Vagina (tissue), 2 donors: ENCODE measurements around the gene TNFSF8. TPM values are rescaled to one million over a fixed set of nuclear protein-coding genes. Genes with fewer than 3 reads are reported as not detected.

Experiments
- DNase-seq, 2 donors: peaks; one replicate each; pipeline ENCODE4 v3.0.0-alpha.2; 2017; ENCODE audit errors: extremely low spot score in 2 of 2
- H3K27ac ChIP-seq: fragments of 200-600 bp; sonication (generic); one replicate; pipeline ENCODE4 v1.5.1; 2019
- H3K27me3 ChIP-seq: fragments of 200-600 bp; sonication (generic); one replicate; pipeline ENCODE4 v1.5.1; 2019
- H3K36me3 ChIP-seq, 2 donors: fragments of 200-600 bp; sonication (generic); one replicate each; pipeline ENCODE4 v1.5.1; 2017 to 2019
- H3K4me1 ChIP-seq: fragments of 200-600 bp; sonication (generic); one replicate; pipeline ENCODE4 v1.5.1; 2019
- H3K4me3 ChIP-seq, 2 donors: fragments of 200-600 bp; sonication (generic); 1 replicate in 1 of 2; 2 replicates in 1 of 2; pipeline ENCODE4 v1.5.1; 2016 to 2019
- H3K9me3 ChIP-seq: fragments of 200-600 bp; sonication (generic); one replicate; pipeline ENCODE4 v1.5.1; 2019
- POLR2A ChIP-seq, 2 donors: fragments of 450-650 bp; IDR thresholded peaks; one replicate each; pipeline ENCODE4 v1.6.1; 2017; ENCODE audit warnings: antibody characterized with exemption in 2 of 2, mild to moderate bottlenecking in 2 of 2, moderate library complexity in 2 of 2
- POLR2AphosphoS5 ChIP-seq, 2 donors: sonication (generic); formaldehyde crosslinking; IDR thresholded peaks; one replicate each; pipeline ENCODE4 v1.9.0; 2017; ENCODE audit warnings: antibody characterized with exemption in 2 of 2, mild to moderate bottlenecking in 2 of 2, low read depth in 1 of 2; ENCODE audit not compliant: insufficient read depth in 1 of 2
- intact Hi-C: fragments of 100-400 bp; cut with DNase I; formaldehyde crosslinking; loops from one replicate; pipeline ENCODE4 v1.15.1; 2023
- total RNA-seq: library from RNA; depleted of rRNA; stranded (reverse); fragments of >200 nt; gene quantifications from one replicate; pipeline ENCODE4 v1.2.3, GENCODE V29; 2016
- TF ChIP-seq, protein P1 (sequence below), 3 experiments: fragments of 450-650 bp in 2 of 3; fragments of 200-600 bp in 1 of 3; sonication (generic) in 1 of 3; IDR thresholded peaks; one replicate each; pipeline ENCODE4 v1.5.1; 2017 to 2019; ENCODE audit warnings: antibody characterized with exemption in 3 of 3, mild to moderate bottlenecking in 2 of 3, moderate library complexity in 2 of 3

Gene TNFSF8
- total RNA-seq, 1 donor from 2014 or later: 4.2 TPM

DNA sequence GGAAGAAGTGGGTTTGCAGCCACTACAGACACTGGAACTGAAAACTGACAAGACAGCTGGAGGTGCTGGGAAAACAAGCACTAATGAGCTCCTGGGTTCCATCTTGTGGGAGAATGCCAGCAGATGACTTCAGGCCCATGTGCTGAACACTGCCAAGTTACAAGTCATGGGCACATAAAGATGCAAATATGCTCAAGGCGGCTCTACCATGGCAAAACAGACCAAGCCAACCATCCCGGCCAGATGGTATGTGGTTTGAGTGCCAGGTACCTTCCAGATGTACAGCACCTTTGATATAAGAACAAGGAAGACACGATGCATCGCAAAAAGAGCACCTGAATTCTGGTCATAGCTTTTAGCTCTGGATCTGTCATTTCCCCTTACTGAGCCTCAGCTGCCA lies 19.9 kb downstream of the TNFSF8 start:
- Histone ChIP-seq H3K4me3 (no peak overlapping the region), H3K36me3 (no peaks in the 10 kb centered on the region), H3K4me1 (no peaks in the 10 kb centered on the region), H3K27me3 (no peaks in the 10 kb centered on the region), H3K27ac (no peak overlapping the region), H3K9me3 (no peaks in the 10 kb centered on the region)
- intact Hi-C loops: loop anchor here (10.0 kb wide), 1 partner anchor 236 kb away; no protein-coding TSS in a partner anchor
- DNase-seq: no peak
- TF ChIP-seq POLR2A (IDR thresholded peaks at IDR 0.05) (no peak), POLR2AphosphoS5 (IDR thresholded peaks at IDR 0.05; ENCODE audit: insufficient read depth in 1 of 2, low read depth in 1 of 2) (no peak)
- TF ChIP-seq, protein P1, sequence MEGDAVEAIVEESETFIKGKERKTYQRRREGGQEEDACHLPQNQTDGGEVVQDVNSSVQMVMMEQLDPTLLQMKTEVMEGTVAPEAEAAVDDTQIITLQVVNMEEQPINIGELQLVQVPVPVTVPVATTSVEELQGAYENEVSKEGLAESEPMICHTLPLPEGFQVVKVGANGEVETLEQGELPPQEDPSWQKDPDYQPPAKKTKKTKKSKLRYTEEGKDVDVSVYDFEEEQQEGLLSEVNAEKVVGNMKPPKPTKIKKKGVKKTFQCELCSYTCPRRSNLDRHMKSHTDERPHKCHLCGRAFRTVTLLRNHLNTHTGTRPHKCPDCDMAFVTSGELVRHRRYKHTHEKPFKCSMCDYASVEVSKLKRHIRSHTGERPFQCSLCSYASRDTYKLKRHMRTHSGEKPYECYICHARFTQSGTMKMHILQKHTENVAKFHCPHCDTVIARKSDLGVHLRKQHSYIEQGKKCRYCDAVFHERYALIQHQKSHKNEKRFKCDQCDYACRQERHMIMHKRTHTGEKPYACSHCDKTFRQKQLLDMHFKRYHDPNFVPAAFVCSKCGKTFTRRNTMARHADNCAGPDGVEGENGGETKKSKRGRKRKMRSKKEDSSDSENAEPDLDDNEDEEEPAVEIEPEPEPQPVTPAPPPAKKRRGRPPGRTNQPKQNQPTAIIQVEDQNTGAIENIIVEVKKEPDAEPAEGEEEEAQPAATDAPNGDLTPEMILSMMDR (IDR thresholded peaks at IDR 0.05): no peak

DNA sequence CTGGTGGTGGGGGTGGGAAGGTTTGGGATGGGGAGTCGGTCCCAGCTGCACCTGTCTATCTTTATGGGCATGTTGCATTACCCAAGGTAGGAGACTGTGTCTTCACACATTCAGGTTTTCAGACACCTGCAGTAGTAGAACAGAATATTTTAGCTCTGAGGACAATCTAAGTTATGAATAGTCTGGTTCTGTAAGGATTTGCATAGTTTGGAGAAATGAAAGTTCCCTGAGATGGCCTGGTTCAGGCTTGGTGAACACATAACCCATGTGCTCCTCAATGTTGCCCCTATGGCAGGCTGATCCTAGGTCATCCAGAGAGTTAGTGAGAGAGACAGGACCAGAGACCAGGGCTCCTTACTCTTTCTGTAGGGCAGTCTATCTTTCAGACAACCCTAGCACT lies 20.7 kb downstream of the TNFSF8 start:
- Histone ChIP-seq H3K27me3 (no peaks in the 10 kb centered on the region), H3K9me3 (no peaks in the 10 kb centered on the region), H3K4me1 (no peaks in the 10 kb centered on the region), H3K4me3 (no peak overlapping the region), H3K27ac (no peak overlapping the region), H3K36me3 (no peaks in the 10 kb centered on the region)
- intact Hi-C loops: loop anchor here (5.0 to 10.0 kb wide), 2 partner anchors 172 to 235 kb away; no protein-coding TSS in a partner anchor
- no peak for DNase-seq
- TF ChIP-seq POLR2A (IDR thresholded peaks at IDR 0.05) (no peak), POLR2AphosphoS5 (IDR thresholded peaks at IDR 0.05; ENCODE audit: insufficient read depth in 1 of 2, low read depth in 1 of 2) (no peak)
- TF ChIP-seq, protein P1 (IDR thresholded peaks at IDR 0.05): no peak

DNA sequence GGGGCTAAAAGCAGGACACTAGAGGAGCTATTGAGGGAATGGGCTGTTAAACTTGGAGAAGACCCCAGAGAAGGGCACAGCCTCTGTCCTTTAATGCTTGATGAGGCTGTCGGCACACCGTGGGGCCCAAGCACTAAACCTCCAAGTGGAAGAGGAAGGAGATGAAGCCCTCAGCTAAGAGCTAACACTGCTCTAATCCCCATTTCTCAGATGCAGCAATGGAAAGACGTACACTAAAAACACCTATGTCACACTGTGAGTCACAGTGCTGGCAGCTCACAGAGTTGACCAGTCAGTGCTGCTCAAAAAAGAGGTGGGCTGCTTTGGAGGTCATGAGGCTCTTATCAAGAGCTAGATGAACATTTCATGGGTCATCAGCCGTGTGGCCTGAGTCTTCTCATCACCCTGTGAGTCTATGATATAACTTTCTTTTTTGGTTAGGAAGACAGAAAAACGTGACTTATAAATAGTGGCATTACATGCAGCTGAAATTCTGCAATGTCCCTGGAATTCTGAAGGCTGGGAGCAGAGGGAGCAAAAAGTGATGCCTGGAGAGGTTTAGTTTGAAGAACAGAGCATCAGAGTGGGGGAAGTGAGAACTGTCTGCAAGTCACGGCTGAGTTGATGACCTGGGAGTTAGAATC lies 21.5 kb downstream of the TNFSF8 start:
- H3K9me3 ChIP-seq: no peaks in the 10 kb centered on the region
- H3K4me1 ChIP-seq: no peaks in the 10 kb centered on the region
- TF ChIP-seq POLR2AphosphoS5 (IDR thresholded peaks at IDR 0.05; ENCODE audit: insufficient read depth in 1 of 2, low read depth in 1 of 2): no peak
- TF ChIP-seq, protein P1 (IDR thresholded peaks at IDR 0.05): no peak
- TF ChIP-seq POLR2A (IDR thresholded peaks at IDR 0.05): no peak
- intact Hi-C loops: loop anchor here (5.0 kb wide), 1 partner anchor 172 kb away; no protein-coding TSS in a partner anchor
- no peaks in the 10 kb centered on the region for H3K27me3 ChIP-seq
- H3K4me3 ChIP-seq: no peak overlapping the region
- H3K36me3 ChIP-seq: no peaks in the 10 kb centered on the region
- DNase-seq: no peak
- H3K27ac ChIP-seq: no peak overlapping the region

DNA sequence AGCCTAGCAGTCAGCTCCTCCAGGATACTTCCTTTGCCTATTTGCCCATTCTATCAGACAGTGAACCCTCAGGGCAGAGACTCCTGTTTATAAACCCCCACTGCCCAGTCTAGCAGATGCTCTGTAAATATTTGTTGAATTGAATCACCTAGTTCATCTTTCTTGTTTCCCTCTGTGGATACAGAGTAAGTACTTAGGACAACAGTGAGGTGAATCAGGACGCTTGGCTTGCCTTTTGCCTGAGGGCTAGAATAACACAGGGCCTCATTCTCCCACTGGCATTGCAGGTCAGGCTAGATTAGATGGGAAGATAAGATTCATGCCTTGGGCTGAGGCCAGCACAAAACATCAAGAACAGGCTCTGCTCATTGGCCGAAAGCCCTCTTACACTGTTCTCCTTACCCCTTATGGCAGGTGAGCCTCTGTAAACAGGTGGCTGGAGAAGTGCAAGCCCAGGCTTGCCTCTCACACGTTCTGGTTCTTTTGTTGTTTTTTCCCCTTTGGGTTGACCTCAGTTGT lies 22.2 kb downstream of the TNFSF8 start:
- intact Hi-C loops: loop anchor here (5.0 kb wide), 1 partner anchor 171 kb away; no protein-coding TSS in a partner anchor
- Histone ChIP-seq H3K4me1 (no peaks in the 10 kb centered on the region), H3K9me3 (no peaks in the 10 kb centered on the region), H3K27me3 (no peaks in the 10 kb centered on the region), H3K4me3 (no peak overlapping the region), H3K27ac (no peak overlapping the region), H3K36me3 (no peaks in the 10 kb centered on the region)
- DNase-seq: no peak
- TF ChIP-seq POLR2A (IDR thresholded peaks at IDR 0.05) (no peak), POLR2AphosphoS5 (IDR thresholded peaks at IDR 0.05; ENCODE audit: insufficient read depth in 1 of 2, low read depth in 1 of 2) (no peak)
- TF ChIP-seq, protein P1 (IDR thresholded peaks at IDR 0.05): no peak
